COR-L47 (cell line): ENCODE measurements around the gene HMCN1.

Experiments
- DNase-seq: peaks from one replicate; lab custom pipeline; 2025; lab: John Stamatoyannopoulos, UW

HMCN1 gene

GRCh38 chr1:186030453-186030852, 296.3 kb downstream of the HMCN1 start:
- DNase-seq, result no peak

GRCh38 chr1:186033847-186034271, 299.7 kb downstream of the HMCN1 start:
- DNase-seq, result no peak

- no peak for DNase-seq
Observed at GRCh38 chr1:186042230-186042629, 308.0 kb downstream of the HMCN1 start.

- no peak for DNase-seq
Observed at GRCh38 chr1:186043296-186043695, 309.1 kb downstream of the HMCN1 start.

- no peak for DNase-seq
Observed at GRCh38 chr1:186044079-186044685, 310.0 kb downstream of the HMCN1 start.

GRCh38 chr1:186046437-186047211, 312.4 kb downstream of the HMCN1 start:
- DNase-seq, result no peak

GRCh38 chr1:186050360-186050759, 316.2 kb downstream of the HMCN1 start:
- no peak for DNase-seq

GRCh38 chr1:186054003-186054402, 319.8 kb downstream of the HMCN1 start:
- no peak for DNase-seq

- DNase-seq, result no peak
Observed at GRCh38 chr1:186054932-186055331, 320.7 kb downstream of the HMCN1 start.

- DNase-seq, result no peak
Observed at GRCh38 chr1:186055846-186056245, 321.7 kb downstream of the HMCN1 start.

- DNase-seq, result no peak
Observed at GRCh38 chr1:186057086-186057485, 322.9 kb downstream of the HMCN1 start.

GRCh38 chr1:186059311-186059710, 325.1 kb downstream of the HMCN1 start:
- no peak for DNase-seq

- no peak for DNase-seq
Observed at GRCh38 chr1:186059752-186060151, 325.6 kb downstream of the HMCN1 start.

GRCh38 chr1:186060226-186060625, 326.0 kb downstream of the HMCN1 start:
- DNase-seq, result no peak

- no peak for DNase-seq
Observed at GRCh38 chr1:186063091-186063657, 329.0 kb downstream of the HMCN1 start.

GRCh38 chr1:186066411-186066810, 332.2 kb downstream of the HMCN1 start:
- no peak for DNase-seq

- DNase-seq, result no peak
Observed at GRCh38 chr1:186073697-186074096, 339.5 kb downstream of the HMCN1 start.

GRCh38 chr1:186076006-186076405, 341.8 kb downstream of the HMCN1 start:
- no peak for DNase-seq

- DNase-seq, result no peak
Observed at GRCh38 chr1:186078245-186078644, 344.1 kb downstream of the HMCN1 start.

- DNase-seq, result no peak
Observed at GRCh38 chr1:186079084-186079684, 345.0 kb downstream of the HMCN1 start.

- peak; percentile 97 for DNase-seq
Observed at GRCh38 chr1:186082235-186082937, 348.2 kb downstream of the HMCN1 start.

- DNase-seq, result no peak
Observed at GRCh38 chr1:186086583-186086982, 352.4 kb downstream of the HMCN1 start.
